Epithelial cell of proximal tubule (primary cell): ENCODE results near the gene ERBB2. TPM values are rescaled to one million over a fixed set of nuclear protein-coding genes. Genes with fewer than 3 reads are reported as not detected.

Source experiments
- DNase-seq: peaks from one replicate; pipeline ENCODE4 v3.0.0-alpha.2; 2011; ENCODE audit warnings: low read depth
- H3K4me3 ChIP-seq: 2 replicates; pipeline ENCODE4 v1.5.1; 2011; ENCODE audit warnings: low read depth, mild to moderate bottlenecking, low read length
- CTCF ChIP-seq: conservative IDR thresholded peaks from 2 replicates; pipeline ENCODE4 v1.5.1; 2012; ENCODE audit warnings: low read depth, mild to moderate bottlenecking, low read length
- total RNA-seq: library from RNA; depleted of rRNA; stranded (reverse); fragments of >200 nt; gene quantifications from 2 replicates; pipeline ENCODE4 v1.2.3, GENCODE V29; 2015

The ERBB2 gene
- total RNA-seq, 1 donor from 2014 or later, result 53.3 TPM

GRCh38 chr17:39775031-39775430 lies 75.2 kb downstream of the ERBB2 start:
- no peak for TF ChIP-seq CTCF
- H3K4me3 ChIP-seq, result no peak overlapping the region
- no peak for DNase-seq

- H3K4me3 ChIP-seq, result no peak overlapping the region
- DNase-seq, result no peak
- TF ChIP-seq CTCF, result no peak
Measured at GRCh38 chr17:39776252-39776651, 76.4 kb downstream of the ERBB2 start.

GRCh38 chr17:39777534-39778365 lies 77.9 kb downstream of the ERBB2 start:
- no peak overlapping the region for H3K4me3 ChIP-seq
- DNase-seq, result no peak
- no peak for TF ChIP-seq CTCF

Other genes with a start within 250 kb of the ERBB2 start
- 14.6 and 20.5 TPM in 2 replicates for gene MED1, start 248.8 kb upstream of the ERBB2 start, total RNA-seq
- 13.5 and 21.9 TPM in 2 replicates for gene CDK12, start 238.6 kb upstream of the ERBB2 start, total RNA-seq
- not detected in 2 replicates for gene NEUROD2, start 92.1 kb upstream of the ERBB2 start, total RNA-seq
- gene PPP1R1B, start 73.1 kb upstream of the ERBB2 start, total RNA-seq, result not detected in 2 replicates
- gene STARD3, start 62.9 kb upstream of the ERBB2 start, total RNA-seq, result 34.0 and 40.7 TPM in 2 replicates
- 0.07 TPM in 1 of 2 replicates, not detected in the other for gene TCAP, start 34.7 kb upstream of the ERBB2 start, total RNA-seq
- gene PNMT, start 31.6 kb upstream of the ERBB2 start, total RNA-seq, result not detected in 2 replicates
- 6.1 and 11.2 TPM in 2 replicates for gene PGAP3, start 12.0 kb upstream of the ERBB2 start, total RNA-seq
- gene MIEN1, start 30.5 kb downstream of the ERBB2 start, total RNA-seq, result 64.0 and 95.7 TPM in 2 replicates
- gene GRB7, start 37.9 kb downstream of the ERBB2 start, total RNA-seq, result 20.1 and 42.0 TPM in 2 replicates
- 0.07 TPM in 1 of 2 replicates, not detected in the other for gene IKZF3, start 164.2 kb downstream of the ERBB2 start, total RNA-seq
- gene ZPBP2, start 168.1 kb downstream of the ERBB2 start, total RNA-seq, result not detected in 2 replicates
- gene GSDMB, start 218.6 kb downstream of the ERBB2 start, total RNA-seq, result 3.2 and 3.3 TPM in 2 replicates
- gene ORMDL3, start 227.5 kb downstream of the ERBB2 start, total RNA-seq, result 23.3 and 35.6 TPM in 2 replicates
- not detected in 2 replicates for gene LRRC3C, start 227.7 kb downstream of the ERBB2 start, total RNA-seq